Progenitor cell of endocrine pancreas (in vitro differentiated cells): ENCODE measurements around the gene CNNM2. TPM values are rescaled to one million over a fixed set of nuclear protein-coding genes. Genes with fewer than 3 reads are reported as not detected.

Experiments used
- DNase-seq: peaks from one replicate; pipeline ENCODE4 v3.0.0; 2021; ENCODE audit warnings: low spot score; ENCODE audit not compliant: unreplicated experiment
- H3K27ac Mint-ChIP-seq: 2 replicates; pipeline ENCODE4 v1.8.0; 2021; ENCODE audit warnings: mild to moderate bottlenecking, moderate library complexity, mixed read lengths
- H3K27me3 Mint-ChIP-seq: 2 replicates; pipeline ENCODE4 v1.8.0; 2021; ENCODE audit warnings: mixed read lengths
- H3K36me3 Mint-ChIP-seq: 2 replicates; pipeline ENCODE4 v1.8.0; 2022; ENCODE audit warnings: mixed read lengths; ENCODE audit not compliant: insufficient read depth
- H3K4me1 Mint-ChIP-seq: 2 replicates; pipeline ENCODE4 v1.8.0; 2021; ENCODE audit warnings: low read depth, mixed read lengths
- H3K4me3 Mint-ChIP-seq: 2 replicates; pipeline ENCODE4 v1.8.0; 2021; ENCODE audit warnings: low read depth, mild to moderate bottlenecking, moderate library complexity, mixed read lengths
- H3K9me3 Mint-ChIP-seq: 2 replicates; pipeline ENCODE4 v1.8.0; 2021; ENCODE audit warnings: low read depth, mixed read lengths
- CTCF ChIP-seq: fragments of 200-600 bp; sonication (generic); IDR thresholded peaks from one replicate; pipeline ENCODE4 v1.5.0; 2021; ENCODE audit warnings: antibody characterized with exemption, mild to moderate bottlenecking; ENCODE audit not compliant: unreplicated experiment
- total RNA-seq: library from RNA; stranded (reverse); gene quantifications from 2 replicates; pipeline ENCODE4 v1.2.1, GENCODE V29; 2021

CNNM2 gene
- total RNA-seq, 1 donor from 2014 or later: 14.5 TPM

GRCh38 chr10:103045961-103046360 is 127.9 kb downstream of the CNNM2 start:
- H3K4me3 Mint-ChIP-seq: no peak overlapping the region
- no peaks in the 10 kb centered on the region for H3K9me3 Mint-ChIP-seq
- H3K27ac Mint-ChIP-seq: no peak overlapping the region
- DNase-seq: no peak
- no peaks in the 10 kb centered on the region for H3K36me3 Mint-ChIP-seq
- H3K4me1 Mint-ChIP-seq: peaks cover 2% of the 10 kb centered on the region
- no peak for TF ChIP-seq CTCF
- H3K27me3 Mint-ChIP-seq: no peaks in the 10 kb centered on the region

- Mint-ChIP-seq H3K4me3 (no peak overlapping the region), H3K27me3 (no peaks in the 10 kb centered on the region), H3K9me3 (no peaks in the 10 kb centered on the region), H3K27ac (no peak overlapping the region), H3K36me3 (no peaks in the 10 kb centered on the region), H3K4me1 (no peaks in the 10 kb centered on the region)
- TF ChIP-seq CTCF: no peak
- DNase-seq: no peak
These were observed 129.3 kb downstream of the CNNM2 start for GRCh38 chr10:103047381-103047780.

GRCh38 chr10:103049237-103049636 is 131.1 kb downstream of the CNNM2 start:
- no peak overlapping the region for H3K27ac Mint-ChIP-seq
- H3K36me3 Mint-ChIP-seq: no peaks in the 10 kb centered on the region
- no peak for DNase-seq
- H3K9me3 Mint-ChIP-seq: no peaks in the 10 kb centered on the region
- TF ChIP-seq CTCF: no peak
- H3K27me3 Mint-ChIP-seq: no peaks in the 10 kb centered on the region
- no peak overlapping the region for H3K4me3 Mint-ChIP-seq
- peaks cover 8% of the 10 kb centered on the region for H3K4me1 Mint-ChIP-seq

GRCh38 chr10:103053659-103054581 is 135.8 kb downstream of the CNNM2 start:
- peak overlapping the region; percentile 22 for H3K27ac Mint-ChIP-seq

GRCh38 chr10:103054621-103055020 is 136.5 kb downstream of the CNNM2 start:
- DNase-seq: no peak
- H3K27ac Mint-ChIP-seq: no peak overlapping the region
- peaks cover 13% of the 10 kb centered on the region for H3K4me1 Mint-ChIP-seq
- H3K4me3 Mint-ChIP-seq: no peak overlapping the region
- no peaks in the 10 kb centered on the region for H3K27me3 Mint-ChIP-seq
- H3K36me3 Mint-ChIP-seq: peaks cover 3% of the 10 kb centered on the region
- H3K9me3 Mint-ChIP-seq: no peaks in the 10 kb centered on the region
- TF ChIP-seq CTCF: no peak

More at GRCh38 chr10:103053659-103054581, 135.8 kb downstream of the CNNM2 start:
- peak; percentile 48 for TF ChIP-seq CTCF
- Mint-ChIP-seq H3K9me3 (no peaks in the 10 kb centered on the region), H3K27me3 (no peaks in the 10 kb centered on the region), H3K36me3 (peaks cover 3% of the 10 kb centered on the region), H3K4me3 (peak overlapping the region; percentile 4), H3K4me1 (peaks cover 13% of the 10 kb centered on the region)
- peak; percentile 26 for DNase-seq
